VCaP (cell line): ENCODE data around the gene HMX3.

ENCODE experiments used
- H3K27ac ChIP-seq: fragments of 450-650 bp; 2 replicates; pipeline ENCODE4 v1.5.1; 2017
- CTCF ChIP-seq: fragments of 450-650 bp; conservative IDR thresholded peaks from 2 replicates; pipeline ENCODE4 v1.5.1; 2017; ENCODE audit warnings: mild to moderate bottlenecking, moderate library complexity

The HMX3 gene

GRCh38 chr10:123135415-123136141 lies at the start of gene HMX3:
Gene HMX3, plus strand, starts transcription at chr10:123135970. Its CDS starts 81 bp downstream, at chr10:123136051.
- no peak for TF ChIP-seq CTCF
- no peak within 1 kb of the TSS for H3K27ac ChIP-seq

GRCh38 chr10:123086281-123086680 lies 49.5 kb upstream of the HMX3 start:
- no peak for TF ChIP-seq CTCF

GRCh38 chr10:123087348-123087747 lies 48.4 kb upstream of the HMX3 start:
- no peak for TF ChIP-seq CTCF
- H3K27ac ChIP-seq, result no peak overlapping the region

More at GRCh38 chr10:123086281-123086680, 49.5 kb upstream of the HMX3 start:
- no peak overlapping the region for H3K27ac ChIP-seq

- no peak overlapping the region for H3K27ac ChIP-seq
- TF ChIP-seq CTCF, result no peak
Measured at GRCh38 chr10:123087786-123088185, 48.0 kb upstream of the HMX3 start.

GRCh38 chr10:123092635-123093414 lies 42.9 kb upstream of the HMX3 start:
- TF ChIP-seq CTCF, result no peak
- no peak overlapping the region for H3K27ac ChIP-seq

- no peak for TF ChIP-seq CTCF
- H3K27ac ChIP-seq, result no peak overlapping the region
Measured at GRCh38 chr10:123093489-123093888, 42.3 kb upstream of the HMX3 start.

GRCh38 chr10:123096452-123096851 lies 39.3 kb upstream of the HMX3 start:
- TF ChIP-seq CTCF, result no peak
- no peak overlapping the region for H3K27ac ChIP-seq
